Measurements from ENCODE around the gene HOXA11.

The HOXA11 gene

GRCh38 chr7:27157702-27158431 is 27.2 kb downstream of the HOXA11 start:
- peak; percentile 18 for DNase-seq

DNA sequence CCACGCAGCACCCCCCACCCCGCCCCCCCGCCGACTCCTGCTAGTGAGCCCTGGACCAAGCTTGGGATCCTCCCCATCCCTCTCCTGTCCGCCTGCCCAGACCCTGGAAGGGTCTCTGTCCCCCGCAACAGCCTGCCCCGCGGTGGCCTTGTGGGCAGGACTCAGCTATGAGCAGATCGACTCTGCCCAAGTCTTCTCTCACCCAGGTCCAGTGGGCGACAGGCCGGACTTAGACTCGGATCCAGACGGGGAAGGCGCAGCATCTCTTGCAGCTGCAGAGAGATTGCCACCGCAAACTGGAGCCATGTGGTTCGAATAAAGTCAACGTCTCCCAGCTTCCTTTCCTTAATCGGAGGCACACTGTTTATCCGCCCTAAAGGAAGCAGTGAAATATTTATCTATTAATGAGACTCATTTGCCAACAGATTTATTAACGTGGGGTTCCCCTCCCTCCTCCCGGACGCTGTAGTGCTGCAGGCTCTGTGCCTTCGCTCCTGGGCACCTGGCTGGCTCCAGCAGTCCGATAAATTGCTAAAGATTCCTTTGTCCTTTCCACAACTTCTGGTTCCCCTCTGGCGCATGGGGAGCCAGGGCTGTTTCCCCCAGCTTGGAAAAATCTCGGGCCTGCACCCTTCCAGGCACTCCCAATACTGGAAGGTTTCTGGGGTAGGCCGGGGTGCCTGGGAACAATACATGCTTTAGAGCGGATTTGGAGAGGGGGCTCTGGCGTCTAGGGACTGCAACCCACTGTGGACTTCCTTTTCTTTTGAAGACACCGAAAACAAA is 27.9 kb downstream of the HOXA11 start:
- peak; percentile 22 for DNase-seq

DNA sequence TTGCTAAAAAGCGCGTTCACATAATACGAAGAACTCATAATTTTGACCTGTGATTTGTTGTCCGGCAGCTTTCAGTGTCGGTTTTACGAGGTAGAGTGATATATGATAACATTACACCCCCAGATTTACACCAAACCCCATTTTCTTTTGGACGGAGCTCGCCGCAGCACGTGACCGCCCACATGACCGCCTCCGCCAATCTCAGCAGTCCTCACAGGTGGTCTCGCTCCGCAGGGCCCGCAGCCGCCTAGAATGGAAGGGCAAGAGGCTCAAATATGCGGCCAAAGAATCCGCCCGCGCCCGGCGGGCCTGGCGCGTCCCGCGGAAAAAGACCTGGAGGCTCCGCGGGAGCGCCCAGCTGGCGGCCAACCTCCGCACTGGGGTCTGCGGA is 28.5 kb downstream of the HOXA11 start, which contains the start of gene HOXA7:
Gene HOXA7, minus strand, starts transcription at position 168 of the 391 bp plus-strand sequence. Its CDS starts 130 bp downstream, at position 38.
- peak; percentile 94 for DNase-seq

- no peak for DNase-seq
Observed at GRCh38 chr7:27155816-27156507, 29.1 kb downstream of the HOXA11 start.

DNA sequence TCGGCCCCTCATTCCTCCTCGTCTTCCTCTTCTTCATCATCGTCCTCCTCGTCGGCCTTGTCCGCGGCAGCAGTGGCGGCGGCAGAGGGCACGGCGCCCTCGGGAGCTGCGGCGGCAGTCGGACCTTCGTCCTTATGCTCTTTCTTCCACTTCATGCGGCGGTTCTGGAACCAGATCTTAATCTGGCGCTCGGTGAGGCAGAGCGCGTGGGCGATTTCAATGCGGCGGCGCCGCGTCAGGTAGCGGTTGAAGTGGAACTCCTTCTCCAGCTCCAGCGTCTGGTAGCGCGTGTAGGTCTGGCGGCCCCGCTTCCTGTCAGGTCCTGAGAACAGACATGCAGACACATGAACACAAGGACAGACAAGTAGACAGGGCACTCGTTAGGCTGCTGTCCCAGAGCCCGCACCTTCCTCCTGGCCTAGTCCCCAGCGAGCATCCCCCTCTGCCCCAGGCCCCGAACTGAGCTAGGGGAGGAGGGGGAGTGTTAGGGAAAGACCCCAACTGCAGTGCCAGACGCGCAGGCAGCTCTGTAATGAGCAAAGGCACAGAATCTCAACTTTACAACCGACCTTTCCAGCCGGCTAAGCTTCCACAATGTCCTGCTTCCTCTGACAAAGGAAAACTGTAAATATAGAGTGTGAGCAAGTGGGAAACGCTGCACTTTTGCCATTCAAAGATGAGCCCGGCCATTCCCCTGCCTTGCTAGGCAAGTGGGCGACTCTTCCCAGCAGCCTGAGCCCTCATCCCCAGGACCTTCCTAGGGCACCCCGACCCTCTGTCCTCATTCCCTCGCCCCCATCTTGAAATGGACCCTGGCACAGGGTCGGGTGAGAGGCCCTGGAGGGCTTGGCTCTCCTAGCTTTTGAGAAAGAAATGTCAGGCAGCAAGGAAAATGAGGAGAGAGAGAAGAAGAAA is 29.9 kb downstream of the HOXA11 start:
- peak; percentile 54 for DNase-seq

GRCh38 chr7:27154369-27154768 is 30.7 kb downstream of the HOXA11 start:
- no peak for DNase-seq

DNA sequence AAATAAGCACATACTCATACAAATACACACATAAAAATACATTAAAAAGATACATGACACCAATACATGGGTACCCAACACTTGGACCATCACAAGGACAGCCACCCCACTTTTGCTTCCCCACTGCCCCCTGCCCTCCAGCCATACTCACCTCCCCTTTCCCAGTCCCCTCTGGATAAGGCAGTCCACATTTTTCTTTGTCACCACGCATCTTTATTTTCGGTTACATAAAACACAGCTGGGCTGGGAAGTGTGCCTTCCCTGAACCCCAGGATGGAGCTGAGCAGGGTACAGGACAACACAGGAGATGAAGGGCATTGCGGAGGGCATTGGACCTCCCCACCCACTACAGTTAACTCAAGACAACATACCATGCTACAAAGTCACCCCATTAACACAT is 31.5 kb downstream of the HOXA11 start:
- DNase-seq, result peak; percentile 16

DNA sequence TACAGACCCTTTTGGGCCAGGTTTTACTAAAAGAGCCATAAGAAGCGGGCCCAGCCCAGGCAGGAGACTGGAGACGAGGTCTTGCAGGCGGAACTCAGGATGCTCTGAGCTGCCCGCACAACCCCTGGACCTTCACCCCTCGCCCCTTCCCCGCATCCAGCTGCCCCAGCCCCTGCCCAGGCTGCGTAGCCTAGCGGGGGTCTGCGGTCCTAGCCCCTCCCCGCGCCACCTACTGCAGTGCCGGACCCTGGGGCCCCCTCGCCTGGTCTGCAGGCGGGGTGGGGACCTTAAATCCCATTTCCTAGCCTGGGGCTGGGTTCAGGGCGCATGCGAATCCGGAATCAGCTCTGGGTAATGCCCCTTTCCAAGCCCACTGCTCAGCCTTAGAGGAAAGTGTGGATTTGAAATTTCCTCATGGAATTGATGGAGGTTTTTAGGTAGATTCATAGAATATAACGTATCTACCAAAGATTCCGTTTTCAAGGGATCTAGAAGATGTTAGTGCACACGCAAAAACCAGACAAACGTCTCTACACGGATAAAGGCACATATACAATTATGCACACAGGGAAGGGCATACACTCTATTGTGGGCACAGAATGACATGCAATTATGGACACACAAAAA is 32.1 kb downstream of the HOXA11 start:
- DNase-seq, result no peak

DNA sequence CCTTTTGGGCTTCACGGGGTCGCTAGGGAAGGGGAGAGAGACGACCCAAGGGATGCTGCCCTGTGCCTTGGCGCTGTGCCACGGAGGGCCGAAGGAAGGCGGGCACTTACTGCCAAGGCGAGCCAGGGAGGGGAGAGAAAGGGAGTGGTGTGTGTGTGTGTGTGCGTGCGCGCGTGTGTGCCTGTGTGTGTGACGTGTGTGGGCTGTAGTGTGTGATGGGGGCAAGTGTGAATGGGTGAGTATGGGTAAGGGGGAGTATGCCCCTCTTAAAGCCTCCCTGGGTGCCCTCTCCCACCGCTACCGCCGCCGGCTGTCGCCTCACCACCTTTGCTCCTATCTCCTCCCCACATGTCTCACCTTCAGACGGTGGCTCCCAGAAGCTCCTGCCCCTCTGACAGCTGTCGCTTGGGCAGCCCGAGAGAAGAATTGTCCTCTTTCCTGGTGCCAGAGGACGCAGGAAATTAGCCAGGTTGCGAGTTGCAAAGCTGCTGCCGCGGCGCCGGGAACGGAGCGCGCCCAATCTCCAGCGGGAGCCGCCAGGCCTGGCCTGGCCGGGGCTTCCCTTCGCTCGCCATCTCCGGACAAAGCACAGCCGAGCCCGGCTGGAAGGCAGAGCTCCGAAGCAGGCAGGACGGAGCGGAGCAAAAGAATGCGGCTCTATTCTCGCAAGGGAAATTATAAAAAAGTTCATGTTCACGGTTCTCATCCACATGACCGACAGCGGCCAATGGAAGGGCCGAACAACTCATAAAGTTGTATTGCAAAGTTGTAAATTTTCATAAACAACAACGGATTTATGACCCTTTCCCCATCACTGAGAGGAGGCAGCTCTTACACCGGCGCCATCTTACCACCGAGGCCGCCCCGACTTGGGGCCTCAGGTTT is 32.9 kb downstream of the HOXA11 start, which contains the start of gene HOXA3:
Gene HOXA3, minus strand, starts transcription at position 653 of the 885 bp plus-strand sequence. CDS start 41,943 bp downstream, outside the sequence.
- peak; percentile 88 for DNase-seq

DNA sequence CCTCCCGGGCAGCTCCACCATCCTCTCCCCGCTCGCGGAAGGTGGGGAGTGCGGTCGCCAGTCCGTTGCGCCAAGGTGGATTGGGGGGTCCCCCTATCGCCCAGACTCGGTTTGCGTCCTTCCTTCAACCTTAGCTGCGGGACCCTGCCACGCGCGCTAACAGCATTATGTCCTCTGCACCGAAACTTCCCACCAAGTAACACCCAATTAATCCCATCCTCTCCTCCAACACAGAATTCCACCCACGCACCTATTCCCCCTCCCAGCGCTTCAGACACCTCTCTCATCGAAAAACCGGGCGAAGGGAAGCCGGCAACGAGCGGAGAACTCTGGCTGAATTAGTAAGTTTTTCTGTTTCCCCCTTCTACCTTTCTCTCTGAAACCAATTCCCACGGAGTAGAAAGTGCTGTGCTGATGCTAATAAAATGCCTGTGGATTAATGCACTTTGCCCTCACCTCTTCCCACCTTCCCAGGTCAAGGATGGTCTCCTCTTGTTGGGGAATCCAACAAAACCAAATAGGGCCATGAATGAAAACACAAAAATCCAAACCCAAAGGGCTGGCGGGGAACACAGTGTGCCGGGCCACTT is 33.6 kb downstream of the HOXA11 start:
- peak; percentile 69 for DNase-seq

DNA sequence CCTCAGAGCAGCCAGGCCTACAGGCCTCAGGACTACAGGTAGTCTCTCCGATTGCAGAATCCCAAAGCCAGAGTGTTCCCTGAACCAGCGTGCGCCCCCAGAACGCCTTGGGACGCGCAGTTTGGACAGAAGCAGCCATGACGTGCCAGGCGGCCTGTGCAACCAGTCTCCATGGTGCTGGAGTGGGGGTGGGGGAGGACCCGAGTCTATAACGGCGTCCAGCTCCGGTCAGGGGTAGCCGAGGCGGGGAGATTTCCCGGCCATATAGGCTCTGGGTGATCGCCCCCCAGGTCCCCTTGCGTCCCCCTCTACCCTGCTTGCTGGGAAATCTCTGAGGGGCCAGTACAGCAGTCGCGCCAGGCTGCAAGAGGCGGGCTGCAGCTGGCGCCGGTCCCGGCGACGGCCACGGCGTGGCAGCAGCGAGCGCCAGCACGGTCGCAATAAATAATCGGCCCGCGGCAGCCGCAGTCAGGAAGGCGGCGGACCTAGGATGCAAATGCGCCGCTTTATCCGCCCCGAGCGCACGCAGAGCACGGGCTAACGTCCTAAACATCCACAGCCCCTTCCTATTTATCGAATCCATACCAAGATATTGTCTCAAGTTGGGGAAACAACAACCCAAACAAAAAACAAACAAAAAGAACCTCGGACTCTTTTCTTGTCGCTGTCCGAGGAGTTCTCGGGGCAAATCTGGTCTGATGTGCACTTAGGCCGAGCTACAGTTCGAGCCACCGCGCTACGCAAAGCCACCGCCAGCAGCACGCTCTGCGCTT is 34.3 kb downstream of the HOXA11 start:
- peak; percentile 90 for DNase-seq

GRCh38 chr7:27149842-27150567 is 35.0 kb downstream of the HOXA11 start:
- no peak for DNase-seq

GRCh38 chr7:27148756-27149641 is 36.0 kb downstream of the HOXA11 start:
- peak; percentile 36 for DNase-seq

- peak; percentile 61 for DNase-seq
Observed at GRCh38 chr7:27148031-27148755, 36.8 kb downstream of the HOXA11 start.

GRCh38 chr7:27147199-27148030 is 37.6 kb downstream of the HOXA11 start, which contains the start of gene HOXA6:
TSS of gene HOXA6 (minus strand) at chr7:27147774. CDS start at chr7:27147749, 25 bp downstream.
- peak; percentile 76 for DNase-seq
